HG03521 (cell line): Measurements from ENCODE around the gene AKR1B1.

Experiments used
- ATAC-seq: cut with Tn5 transposase; IDR thresholded peaks from one replicate; pipeline ENCODE4 v1.9.1; 2021; ENCODE audit warnings: mild to moderate bottlenecking, moderate library complexity; ENCODE audit not compliant: unreplicated experiment

AKR1B1 gene

DNA sequence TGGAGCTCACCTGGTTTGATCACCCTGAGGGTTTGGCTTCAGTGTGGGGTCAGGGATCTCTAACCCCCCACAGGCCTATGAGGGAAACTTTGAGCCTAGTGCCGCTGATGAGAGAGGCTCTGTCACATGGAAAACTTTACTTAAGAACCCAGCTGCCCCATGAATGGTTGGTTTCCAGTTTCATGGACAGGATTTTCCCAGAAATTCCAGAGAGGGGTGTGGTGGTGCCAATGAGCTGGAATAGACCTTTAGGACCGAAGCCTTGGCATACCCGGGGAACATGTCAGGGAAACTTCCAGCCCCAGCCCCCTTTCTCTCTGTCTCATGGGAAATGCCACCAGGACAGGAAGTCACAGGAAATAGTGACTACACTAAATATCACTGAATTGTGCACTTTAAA, 36.9 kb downstream of the AKR1B1 start:
- ATAC-seq, result no peak

DNA sequence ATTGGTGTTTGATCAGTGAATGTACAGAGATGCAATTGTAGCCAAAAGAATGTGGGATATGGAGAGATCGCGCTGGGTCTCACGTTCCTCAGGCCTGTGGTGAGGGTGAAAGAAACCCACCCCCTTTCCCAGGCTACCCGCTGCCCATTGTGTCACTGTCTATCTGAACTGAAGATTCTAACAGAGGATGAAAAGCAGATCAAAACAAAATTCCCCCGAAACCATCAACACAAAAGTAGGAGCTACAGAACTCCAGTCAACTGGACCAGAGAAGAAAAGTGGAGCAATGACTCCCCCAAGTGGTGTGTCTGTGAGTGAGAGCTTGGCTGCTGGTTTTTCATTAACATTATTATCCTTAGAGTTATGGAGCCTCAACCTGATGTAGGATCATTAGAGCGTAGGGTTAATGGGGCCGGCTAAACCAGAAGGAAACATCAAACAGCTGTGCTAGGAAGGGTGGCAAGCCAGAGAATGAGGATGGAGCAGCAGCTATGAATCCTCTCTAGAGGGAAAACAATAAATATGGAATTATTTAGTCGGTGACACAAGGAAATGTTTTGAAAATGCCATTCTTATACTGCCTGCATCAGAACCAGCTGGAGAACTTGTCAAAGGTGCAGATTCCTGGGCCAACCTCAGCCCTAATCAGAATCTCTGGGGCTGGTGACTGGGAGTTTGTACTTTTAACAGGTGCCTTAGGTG, 38.3 kb downstream of the AKR1B1 start:
- no peak for ATAC-seq

GRCh38 chr7:134419875-134420274, 39.0 kb downstream of the AKR1B1 start:
- ATAC-seq, result no peak

DNA sequence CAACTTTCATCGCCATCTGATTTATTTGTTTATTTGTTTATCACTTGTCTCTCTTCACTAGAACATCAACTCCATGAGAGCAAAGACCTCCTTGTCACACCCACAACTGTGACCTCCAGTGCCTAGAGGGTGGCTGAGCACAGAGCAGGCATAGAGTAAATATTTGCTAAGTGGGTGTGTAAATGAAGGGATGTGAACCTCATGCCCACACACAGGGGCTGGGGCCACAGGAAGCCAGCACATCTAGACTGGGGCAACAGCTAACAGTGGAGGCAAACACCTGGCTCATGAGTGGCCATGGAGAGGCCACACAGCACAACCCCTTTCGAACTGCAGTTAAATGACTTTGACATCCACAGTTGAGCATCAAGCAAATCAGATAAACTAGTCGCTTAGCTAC, 39.8 kb downstream of the AKR1B1 start:
- no peak for ATAC-seq

DNA sequence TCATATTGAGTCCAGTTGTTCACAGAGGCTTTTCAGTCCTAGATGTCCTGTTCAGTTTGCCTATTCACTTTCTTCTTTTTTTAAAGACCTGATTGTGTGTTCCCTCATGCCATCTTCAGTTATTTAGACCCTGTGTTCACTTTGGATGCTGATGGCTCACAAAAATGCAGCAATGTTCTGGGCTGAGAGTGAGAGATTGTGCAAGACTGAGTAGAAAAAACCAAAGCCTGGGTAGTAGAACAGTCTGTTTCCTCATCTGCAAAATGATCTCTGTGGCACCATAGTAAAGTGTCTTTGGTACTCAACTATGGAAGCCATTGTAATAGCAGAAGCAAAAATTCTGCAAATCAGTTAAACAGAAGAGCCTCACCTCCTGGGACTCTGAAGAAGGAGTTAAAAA, 43.2 kb downstream of the AKR1B1 start:
- no peak for ATAC-seq

- no peak for ATAC-seq
These were observed 44.8 kb downstream of the AKR1B1 start for GRCh38 chr7:134414109-134414508.

GRCh38 chr7:134407311-134407710, 51.6 kb downstream of the AKR1B1 start:
- ATAC-seq, result no peak

- no peak for ATAC-seq
These were observed 52.5 kb downstream of the AKR1B1 start for GRCh38 chr7:134406431-134406830.

- no peak for ATAC-seq
These were observed 53.6 kb downstream of the AKR1B1 start for GRCh38 chr7:134405299-134405698.

GRCh38 chr7:134403062-134403461, 55.8 kb downstream of the AKR1B1 start:
- ATAC-seq, result no peak

- no peak for ATAC-seq
These were observed 58.0 kb downstream of the AKR1B1 start for GRCh38 chr7:134400859-134401258.

- no peak for ATAC-seq
These were observed 62.9 kb downstream of the AKR1B1 start for GRCh38 chr7:134396031-134396430.

DNA sequence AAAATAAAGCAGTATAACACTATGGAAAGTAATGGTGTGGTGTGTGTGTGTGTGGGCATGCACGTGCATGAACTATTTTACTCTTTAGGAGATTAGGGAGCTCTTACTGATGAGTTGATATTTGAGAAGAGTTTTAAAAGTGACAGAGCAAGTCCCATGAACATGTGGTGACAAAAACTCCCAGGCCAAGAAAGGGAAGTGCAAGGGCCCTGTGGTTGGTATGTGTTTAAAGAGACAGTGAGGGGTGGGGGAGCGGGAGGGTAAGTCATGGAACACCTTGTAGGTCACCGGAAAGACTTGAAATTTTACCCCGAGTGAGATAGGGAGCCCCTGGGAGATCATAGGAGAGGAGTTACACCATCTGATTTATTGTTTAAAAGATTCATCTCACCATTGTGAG, 63.3 kb downstream of the AKR1B1 start:
- ATAC-seq, result no peak

DNA sequence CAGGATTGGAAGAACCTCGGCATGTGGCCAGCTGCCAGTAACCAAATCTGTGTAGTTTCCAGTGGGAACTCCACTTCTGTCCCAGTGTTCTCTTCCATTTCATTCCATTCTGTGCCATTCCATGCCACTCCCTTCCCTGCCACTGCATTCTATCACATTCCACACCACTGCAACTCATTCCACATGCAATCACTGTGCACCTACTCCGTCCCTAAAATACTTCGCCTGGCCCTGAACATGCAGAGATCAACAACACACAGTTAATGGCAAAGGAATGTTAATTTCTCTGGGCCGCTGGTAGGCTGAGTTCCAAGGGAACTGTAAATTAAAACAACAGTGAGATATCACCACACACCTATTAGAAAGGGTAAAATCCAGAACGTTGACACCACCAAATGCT, 64.8 kb downstream of the AKR1B1 start:
- no peak for ATAC-seq
